Forelimb muscle (tissue), 1 donor: ENCODE data around the gene OTOP2. TPM values are rescaled to one million over a fixed set of nuclear protein-coding genes. Genes with fewer than 3 reads are reported as not detected.
A peak's percentile ranks its signal among the peaks of the same experiment; 100 is the strongest.
"Not testable (repeated sequence)": the region's sequence is repeated elsewhere in the genome, so short reads cannot be mapped to it uniquely, and the experiment has no call there.

Source experiments
- DNase-seq: peaks from one replicate; pipeline ENCODE4 v3.0.0-alpha.2; 2013; ENCODE audit warnings: low read depth
- polyA plus RNA-seq: library from polyadenylated mRNA; unstranded; fragments of 120-200 nt; gene quantifications from one replicate; pipeline ENCODE4 v1.2.1, GENCODE V29; 2013; ENCODE audit not compliant: insufficient read length

Gene OTOP2
- polyA plus RNA-seq, 1 donor, result not detected

DNA sequence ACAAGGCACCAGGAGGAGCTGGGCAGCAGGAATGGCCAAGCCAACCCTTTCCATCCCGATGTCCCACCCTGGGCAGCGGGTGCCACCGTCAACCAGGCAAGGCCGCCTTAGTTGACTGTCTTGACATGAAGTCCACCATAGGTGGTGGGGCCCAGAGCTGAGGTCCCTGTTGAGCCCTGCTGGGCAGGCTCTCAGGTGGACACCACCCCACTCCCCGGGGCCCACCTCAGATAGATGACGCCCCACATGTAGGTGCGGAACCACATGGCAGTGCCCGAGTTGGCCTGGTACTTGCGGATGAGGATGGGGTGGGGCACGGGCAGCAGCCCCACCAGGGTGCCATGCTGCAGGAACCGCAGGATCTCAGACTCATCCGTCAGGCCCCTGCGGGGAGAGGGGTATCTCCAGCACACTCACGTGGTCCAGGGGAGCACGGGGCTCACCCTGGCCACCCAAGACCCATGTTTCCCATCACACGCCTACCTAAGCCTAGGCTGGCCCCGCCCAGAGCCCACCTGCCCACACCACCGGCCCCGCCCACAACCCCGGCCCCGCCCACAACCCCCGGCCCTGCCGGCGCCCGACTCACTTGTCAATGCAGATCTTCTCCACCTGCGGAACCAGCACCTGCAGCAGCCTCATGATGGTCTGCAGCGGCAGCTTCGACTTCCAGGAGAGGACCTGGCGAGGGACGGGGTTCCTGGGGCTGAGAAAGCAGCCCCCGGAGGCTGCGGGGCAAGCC lies 27.8 kb downstream of the OTOP2 start:
- DNase-seq, result no peak

DNA sequence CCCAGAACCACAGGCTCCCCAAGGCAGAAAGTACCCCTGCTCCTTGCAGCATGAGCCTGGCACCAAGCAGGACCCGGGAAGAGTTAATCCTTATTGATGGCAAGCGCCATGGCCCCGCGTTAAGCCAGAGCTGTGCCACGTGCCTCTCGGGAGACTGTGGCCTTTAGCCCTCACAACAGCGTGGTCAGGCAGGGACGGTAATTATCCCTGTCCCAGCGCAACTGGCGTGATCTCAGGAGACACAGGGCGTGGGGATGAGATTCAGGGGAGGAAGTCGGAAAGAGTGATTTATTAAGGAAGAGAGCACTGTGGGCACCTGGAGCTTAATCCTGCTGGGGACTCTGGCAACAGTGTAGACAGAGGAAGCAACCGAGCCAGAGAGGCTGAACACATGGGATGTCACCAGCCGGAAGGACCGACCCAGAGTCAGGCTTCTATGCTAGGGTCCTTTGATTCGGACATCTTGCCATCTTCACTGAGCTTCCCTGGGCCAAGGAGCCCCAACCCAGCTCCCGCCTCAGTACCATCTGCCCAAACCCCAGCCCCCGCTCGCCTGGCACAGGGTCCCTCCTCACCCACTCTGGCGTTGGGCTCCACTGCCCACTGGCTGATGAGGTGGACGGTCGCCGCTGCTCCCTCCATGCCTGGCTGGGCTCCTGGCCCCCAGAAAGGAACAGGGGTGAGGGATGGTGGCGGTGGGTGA lies 28.5 kb downstream of the OTOP2 start:
- no peak for DNase-seq

GRCh38 chr17:74953134-74953687 lies 29.1 kb downstream of the OTOP2 start:
- DNase-seq, result no peak

DNA sequence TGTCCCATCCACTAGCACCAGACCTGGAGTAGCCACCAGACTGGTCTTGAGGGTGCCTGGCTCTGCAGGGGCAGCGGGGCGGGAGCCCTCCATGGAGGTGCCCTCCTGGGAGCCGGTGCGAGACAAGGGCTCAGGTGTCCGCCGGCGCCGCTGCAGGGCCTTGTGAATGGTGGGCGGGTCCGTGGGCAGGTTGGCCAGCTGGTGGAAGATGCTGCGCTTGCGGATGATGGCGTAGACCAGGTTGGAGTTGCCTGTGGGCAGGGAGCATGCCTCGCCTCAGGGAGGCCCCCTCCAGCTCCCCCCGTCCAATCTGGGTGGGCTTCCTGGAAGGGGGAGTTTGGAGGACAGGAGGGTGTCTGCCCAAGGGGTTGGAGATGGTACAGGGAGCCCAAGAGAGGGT lies 30.0 kb downstream of the OTOP2 start:
- no peak for DNase-seq

DNA sequence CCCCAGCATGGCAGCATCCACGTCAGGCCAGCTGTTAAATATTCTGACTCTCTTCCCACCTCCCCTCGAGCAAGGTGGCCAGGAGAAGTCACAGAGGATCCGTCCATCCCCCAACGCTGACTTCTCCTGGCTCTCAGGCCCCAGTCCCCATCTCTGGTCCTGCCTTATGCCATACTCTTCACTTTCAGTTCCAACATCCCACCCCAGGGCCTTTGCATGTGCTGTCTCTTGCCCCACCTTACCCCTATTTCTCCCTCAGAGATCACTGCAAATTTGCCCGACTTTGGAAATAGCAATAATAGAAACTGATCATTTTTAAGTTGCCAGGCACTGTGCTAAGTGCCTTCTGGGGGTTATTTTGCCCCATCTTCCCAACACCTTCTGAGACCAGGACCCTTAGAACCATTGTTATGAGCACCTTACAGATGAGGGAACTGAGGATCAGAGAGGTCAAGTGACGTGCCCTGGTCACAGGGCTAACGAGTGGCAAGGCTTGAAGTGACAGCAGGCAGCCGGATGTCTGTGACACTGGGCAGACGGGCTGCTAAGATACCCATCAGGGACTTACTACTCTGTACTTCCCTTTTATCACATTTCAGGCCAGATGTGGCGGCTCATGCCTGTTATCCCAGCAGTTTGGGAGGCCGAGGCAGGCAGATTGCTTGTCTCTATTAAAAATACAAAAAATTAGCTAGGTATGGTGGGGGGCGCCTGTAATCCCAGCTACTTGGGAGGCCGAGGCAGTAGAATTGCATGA lies 30.8 kb downstream of the OTOP2 start:
- DNase-seq, result no peak

DNA sequence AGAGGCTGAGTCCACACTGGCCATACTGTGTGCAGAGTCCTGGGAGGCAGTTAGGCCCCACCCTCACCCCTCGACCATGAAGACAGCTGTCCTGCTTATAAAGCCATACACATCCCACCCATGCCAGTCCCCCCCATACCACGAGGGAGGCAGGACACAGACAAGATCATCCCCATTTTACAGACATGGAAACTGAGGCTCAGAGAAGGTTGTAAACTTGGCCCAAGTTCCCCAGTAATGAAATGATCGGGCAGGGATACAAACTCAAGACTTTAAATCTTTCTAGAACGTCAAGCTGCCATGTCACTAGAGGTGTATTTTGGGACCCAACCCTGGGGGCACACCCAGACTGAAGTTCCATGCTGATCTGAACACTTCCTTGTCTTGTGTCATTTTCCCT lies 32.0 kb downstream of the OTOP2 start:
- DNase-seq, result no peak

DNA sequence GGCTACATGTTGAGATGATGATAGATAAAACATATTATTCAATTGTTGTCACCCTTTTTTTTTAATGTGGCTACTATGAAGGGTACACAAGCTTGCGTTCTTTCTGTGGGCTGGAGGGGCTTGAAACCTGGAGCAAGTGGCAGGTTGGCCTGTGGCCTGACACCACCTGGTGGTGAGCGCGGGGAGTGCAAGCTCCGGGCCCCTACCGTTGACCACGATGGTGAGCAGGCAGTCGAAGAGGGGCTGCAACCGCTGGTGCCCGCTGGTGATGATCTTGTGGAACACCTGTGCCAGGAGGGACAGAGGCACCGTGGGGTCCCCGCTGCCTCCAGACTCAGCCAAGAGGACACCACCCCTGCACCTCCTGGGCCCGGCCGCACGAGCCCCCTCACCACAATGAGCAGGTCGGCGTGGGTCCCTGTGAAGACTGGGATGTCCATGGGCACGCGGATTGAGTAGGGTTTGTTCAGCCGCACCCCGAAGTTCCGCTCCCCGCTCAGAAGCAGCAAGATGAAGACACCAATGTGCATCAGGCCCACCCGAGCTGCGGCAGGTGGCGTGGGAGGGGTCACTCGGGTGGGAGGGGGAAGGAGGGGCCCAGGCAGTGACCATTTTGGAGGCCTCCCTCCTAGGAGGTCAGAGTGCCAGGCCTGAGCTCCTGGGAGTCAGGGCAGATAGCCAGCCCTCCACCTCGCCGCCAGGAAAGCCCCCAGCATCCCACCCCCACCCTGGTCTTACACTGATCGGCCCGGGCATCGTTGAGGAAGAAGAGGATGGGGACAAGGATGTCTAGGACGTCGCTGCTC lies 34.1 kb downstream of the OTOP2 start:
- no peak for DNase-seq

- DNase-seq, result no peak
Measured at GRCh38 chr17:74959826-74960515, 35.9 kb downstream of the OTOP2 start.

- no peak for DNase-seq
Measured at GRCh38 chr17:74960570-74961342, 36.7 kb downstream of the OTOP2 start.

DNA sequence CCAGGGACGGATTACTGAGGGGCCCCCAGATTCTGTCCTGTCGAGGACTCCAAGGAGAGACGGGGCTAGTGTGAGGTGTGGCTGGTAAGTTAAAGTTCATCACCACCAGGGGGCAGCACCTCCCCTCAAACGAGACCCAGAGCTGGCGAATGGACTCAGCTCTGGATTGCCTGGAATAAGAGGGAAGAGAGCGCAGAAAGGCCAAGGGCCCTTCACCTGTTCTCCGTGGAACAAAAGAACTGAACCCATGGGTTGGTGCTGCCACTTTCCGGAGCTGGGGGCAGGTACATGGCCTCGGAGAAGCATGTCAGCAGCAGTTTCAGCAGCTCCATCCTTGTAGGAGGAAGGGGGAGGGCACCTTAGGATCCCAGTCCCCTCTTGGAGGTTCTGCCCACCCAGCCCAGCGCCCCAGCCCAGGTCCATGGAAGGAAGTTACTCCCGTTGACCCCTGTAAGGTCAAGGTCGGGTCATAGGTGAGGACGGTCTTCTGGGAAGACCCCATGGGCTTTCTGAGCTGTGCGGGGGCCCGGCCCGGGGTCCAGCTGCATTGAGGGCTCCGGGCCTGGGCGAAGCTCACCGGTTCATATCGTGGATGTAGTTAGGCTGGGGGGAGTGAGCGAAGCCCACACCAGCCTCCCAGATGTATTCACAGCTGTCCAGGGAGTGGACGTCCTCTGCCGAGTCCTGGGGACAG lies 37.7 kb downstream of the OTOP2 start:
- peak; percentile 60 for DNase-seq

- DNase-seq, result no peak
Measured at GRCh38 chr17:74962622-74963394, 38.7 kb downstream of the OTOP2 start.

GRCh38 chr17:74963656-74964055 lies 39.6 kb downstream of the OTOP2 start:
- no peak for DNase-seq

- DNase-seq, result no peak
Measured at GRCh38 chr17:74964246-74964761, 40.2 kb downstream of the OTOP2 start.

GRCh38 chr17:74964988-74965622 lies 41.0 kb downstream of the OTOP2 start:
- DNase-seq, result no peak

DNA sequence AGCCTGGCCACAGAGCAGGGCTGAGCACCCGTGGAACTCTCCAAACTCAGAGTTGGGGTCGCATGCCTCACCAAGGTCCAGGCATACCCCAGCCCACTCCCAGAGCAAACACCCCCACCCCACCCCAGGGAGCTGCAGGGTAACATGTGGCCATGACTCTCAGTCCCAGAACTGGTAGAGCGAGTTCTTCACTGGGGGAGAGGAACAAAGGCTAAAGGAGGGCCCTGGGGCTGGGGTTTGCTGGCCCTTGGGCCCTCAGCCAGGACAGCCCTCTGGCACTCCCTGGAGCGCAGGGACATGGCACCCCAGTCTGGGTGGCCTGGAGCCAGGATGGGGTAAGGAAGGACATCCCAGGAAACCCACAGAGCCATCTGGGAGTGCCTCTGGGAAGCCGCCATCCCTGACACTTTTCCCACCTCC lies 44.3 kb downstream of the OTOP2 start:
- DNase-seq, result no peak

- not testable (repeated sequence) for DNase-seq
Measured at GRCh38 chr17:74969501-74969900, 45.4 kb downstream of the OTOP2 start.

GRCh38 chr17:74970395-74970794 lies 46.3 kb downstream of the OTOP2 start:
- no peak for DNase-seq
